GM10266 (cell line): ENCODE measurements around the gene TMEM209.

ENCODE experiments used
- DNase-seq: peaks from one replicate; pipeline ENCODE4 v3.0.0; 2012; ENCODE audit errors: extremely low spot score
- TF ChIP-seq, protein P1 (sequence below): IDR thresholded peaks from 2 replicates; pipeline ENCODE4 v1.5.1; 2012; ENCODE audit warnings: mild to moderate bottlenecking, low read depth; ENCODE audit not compliant: control insufficient read depth, insufficient read depth; ENCODE audit errors: missing control alignments

TMEM209 gene

DNA sequence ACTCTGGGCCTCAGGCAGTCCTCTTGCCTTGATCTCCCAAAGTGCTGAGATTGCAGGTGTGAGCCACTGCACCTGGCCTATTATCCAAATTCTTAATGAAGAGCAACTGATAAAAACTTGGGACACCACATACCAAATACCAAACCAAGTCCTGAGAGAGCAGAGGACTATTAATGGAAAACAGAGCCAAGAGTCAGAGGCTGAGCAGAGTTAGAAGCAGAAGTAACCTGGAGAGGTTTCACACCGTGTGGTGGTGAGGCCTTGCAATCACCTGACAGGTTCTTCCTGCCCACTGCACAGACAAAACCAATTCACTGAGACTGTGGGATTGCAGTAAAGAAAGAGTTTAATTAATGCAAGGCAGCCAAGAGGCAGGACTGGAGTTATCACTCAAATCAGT, 18.4 kb upstream of the TMEM209 start:
- TF ChIP-seq, protein P1, sequence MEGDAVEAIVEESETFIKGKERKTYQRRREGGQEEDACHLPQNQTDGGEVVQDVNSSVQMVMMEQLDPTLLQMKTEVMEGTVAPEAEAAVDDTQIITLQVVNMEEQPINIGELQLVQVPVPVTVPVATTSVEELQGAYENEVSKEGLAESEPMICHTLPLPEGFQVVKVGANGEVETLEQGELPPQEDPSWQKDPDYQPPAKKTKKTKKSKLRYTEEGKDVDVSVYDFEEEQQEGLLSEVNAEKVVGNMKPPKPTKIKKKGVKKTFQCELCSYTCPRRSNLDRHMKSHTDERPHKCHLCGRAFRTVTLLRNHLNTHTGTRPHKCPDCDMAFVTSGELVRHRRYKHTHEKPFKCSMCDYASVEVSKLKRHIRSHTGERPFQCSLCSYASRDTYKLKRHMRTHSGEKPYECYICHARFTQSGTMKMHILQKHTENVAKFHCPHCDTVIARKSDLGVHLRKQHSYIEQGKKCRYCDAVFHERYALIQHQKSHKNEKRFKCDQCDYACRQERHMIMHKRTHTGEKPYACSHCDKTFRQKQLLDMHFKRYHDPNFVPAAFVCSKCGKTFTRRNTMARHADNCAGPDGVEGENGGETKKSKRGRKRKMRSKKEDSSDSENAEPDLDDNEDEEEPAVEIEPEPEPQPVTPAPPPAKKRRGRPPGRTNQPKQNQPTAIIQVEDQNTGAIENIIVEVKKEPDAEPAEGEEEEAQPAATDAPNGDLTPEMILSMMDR, result no peak
- DNase-seq, result no peak

DNA sequence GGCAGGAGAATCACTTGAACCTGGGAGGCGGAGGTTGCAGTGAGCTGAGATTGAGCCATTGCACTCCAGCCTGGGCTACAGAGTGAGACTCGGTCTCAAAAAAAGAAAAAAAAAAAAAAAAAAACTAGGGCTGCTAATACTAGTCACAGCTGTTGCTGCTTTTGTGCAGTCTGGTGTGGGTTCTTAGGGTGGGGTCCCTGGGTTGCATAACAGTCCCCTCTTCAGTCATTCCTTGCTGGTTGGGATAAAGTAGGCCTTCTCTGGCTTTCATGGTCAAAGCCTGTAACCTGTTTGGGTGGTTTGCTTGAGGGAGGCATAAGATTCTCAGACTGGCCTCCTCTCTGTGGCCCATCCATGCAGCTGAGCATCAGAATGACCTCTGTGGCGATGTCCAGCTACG, 16.5 kb upstream of the TMEM209 start:
- TF ChIP-seq, protein P1, result no peak
- DNase-seq, result no peak

DNA sequence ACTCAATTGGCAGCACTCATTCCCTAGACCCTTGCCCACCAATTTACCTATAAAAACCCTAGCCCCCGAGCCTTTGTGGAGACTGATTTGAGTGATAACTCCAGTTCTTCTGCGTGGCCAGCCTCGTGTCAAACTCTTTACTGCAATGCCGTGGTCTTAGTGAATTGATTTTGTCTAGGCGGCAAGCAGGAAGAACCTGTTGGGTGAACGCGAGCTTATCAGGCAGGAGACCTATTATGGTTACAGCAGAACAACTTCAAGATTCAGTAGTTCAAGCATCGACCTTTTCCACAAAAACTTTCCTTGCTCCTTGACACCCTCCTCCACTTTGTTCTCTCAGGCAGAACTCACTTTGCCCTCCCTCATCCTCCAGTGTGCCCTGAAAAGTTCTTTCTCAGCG, 14.7 kb upstream of the TMEM209 start:
- DNase-seq, result no peak
- TF ChIP-seq, protein P1, result no peak

DNA sequence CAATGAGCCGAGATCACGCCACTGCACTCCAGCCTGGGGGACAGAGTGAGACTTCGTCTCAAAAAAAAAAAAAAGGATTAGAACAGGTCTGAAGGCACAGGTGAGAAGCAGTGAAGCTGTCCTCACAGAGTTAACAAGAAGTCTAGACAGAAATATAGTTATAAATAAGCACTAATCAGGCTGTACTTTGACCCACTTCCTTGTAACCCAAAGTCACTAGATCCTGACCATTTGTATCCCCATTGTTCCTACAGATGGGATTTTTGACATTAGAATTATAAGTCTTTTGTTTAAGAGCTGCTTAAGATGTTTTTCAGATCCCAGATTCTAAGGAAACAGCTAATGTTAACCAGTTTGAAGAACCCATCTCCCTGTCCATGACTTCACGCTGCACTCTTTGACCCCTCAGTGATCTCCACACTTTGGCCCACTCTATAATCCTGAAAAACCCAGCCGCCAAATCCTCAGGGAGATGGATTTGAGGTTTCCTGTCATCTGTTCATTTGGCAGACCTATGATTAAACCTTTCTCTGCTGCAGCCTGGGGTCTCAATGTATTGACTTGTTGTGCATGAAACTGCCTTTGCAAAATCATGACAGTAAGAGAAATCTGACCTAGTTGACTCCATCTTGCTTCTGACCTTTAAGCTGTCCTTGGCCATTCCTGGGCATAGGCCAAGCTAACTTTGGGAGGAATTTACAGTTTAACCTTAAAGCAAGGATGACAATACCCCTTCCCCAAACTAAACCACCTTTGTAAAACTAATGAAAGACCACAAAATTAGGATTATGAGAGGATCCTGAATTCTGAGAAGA, 13.8 kb upstream of the TMEM209 start:
- no peak for DNase-seq
- TF ChIP-seq, protein P1, result no peak

DNA sequence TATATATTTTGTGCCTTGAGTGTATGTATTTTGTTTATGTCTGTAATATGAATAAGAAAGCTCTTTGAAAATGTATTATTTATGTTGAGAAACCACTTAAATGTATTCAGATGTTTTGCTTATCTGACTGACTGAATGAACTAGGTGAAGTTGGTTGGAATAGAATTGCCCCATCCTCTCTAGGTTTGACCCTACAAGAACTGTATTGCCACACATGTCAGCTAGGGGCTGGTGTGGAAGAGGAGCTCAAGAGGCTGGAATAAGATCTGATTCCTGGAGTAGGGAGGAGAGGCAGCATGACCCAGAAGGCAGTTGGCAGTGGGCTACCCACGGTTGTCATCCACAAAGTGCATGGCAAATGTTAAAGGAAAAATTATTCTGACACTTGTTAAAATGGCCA, 11.5 kb upstream of the TMEM209 start:
- DNase-seq, result no peak
- TF ChIP-seq, protein P1, result no peak

DNA sequence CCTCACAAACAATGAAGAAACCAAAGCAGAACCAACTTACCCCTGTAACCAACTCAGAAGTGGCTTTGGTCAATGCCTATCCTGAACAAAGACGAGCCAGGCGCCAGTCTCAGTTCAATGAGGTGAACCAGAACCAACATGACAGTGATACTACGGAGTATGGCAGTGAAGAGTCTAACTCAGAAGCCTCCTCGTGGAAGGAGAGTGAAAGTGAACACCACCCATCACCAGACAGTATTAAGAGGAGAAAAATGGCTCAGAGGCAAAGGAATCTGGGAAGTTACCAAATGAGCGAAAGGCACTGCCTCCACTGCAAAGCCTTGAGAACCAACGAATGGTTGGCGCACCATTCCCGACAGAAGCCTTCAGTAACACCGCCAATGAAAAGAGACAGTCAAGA, 10.8 kb upstream of the TMEM209 start:
- no peak for DNase-seq
- TF ChIP-seq, protein P1, result no peak

DNA sequence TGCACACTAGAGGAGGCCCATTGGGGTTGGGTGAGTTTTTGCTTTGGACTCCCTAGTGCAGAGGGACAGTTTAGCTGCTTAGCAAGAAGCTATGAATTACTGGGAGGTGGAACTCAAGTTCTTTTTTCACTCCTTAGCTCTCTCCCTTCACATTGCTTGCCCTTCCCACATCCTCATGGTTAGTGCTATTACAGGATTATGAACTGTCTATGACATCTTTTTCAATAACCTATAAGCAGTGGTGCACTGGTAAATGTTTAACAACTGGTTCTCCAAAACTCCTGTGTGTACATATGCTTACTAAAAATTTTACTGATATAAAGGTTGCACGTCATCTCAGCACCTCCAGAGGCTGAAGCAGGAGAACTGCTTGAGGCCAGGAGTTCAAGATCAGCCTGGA, 8.6 kb upstream of the TMEM209 start:
- TF ChIP-seq, protein P1, result no peak
- DNase-seq, result no peak
